Measurements from ENCODE around the gene RAD9A. TPM values are rescaled to one million over a fixed set of nuclear protein-coding genes. Genes with fewer than 3 reads are reported as not detected.
A peak's percentile ranks its signal among the peaks of the same experiment; 100 is the strongest.

RAD9A gene
- total and polyA plus RNA-seq, 2 of the 4 experiments (the other 2 are of a cell fraction): 2.0 to 10.3 TPM

GRCh38 chr11:67345247-67345919, 46.4 kb upstream of the RAD9A start:
- H2BK120ac ChIP-seq (ENCODE audit: low read depth, low read length): no peak overlapping the region
- no peaks in the 10 kb centered on the region for H3K36me3 ChIP-seq (ENCODE audit: control insufficient read depth, insufficient read depth, low read length)
- DNase-seq (no peak), ATAC-seq (ENCODE audit: low read depth) (peak; percentile 24)
- POLR2A ChIA-PET (ENCODE audit: unreplicated experiment): no interaction called here
- H4K20me1 ChIP-seq (ENCODE audit: insufficient read depth, low read length): no peaks in the 10 kb centered on the region; the same call in 1 of the 2 replicates
- H3K9me1 ChIP-seq (ENCODE audit: insufficient read depth, low read length): no peaks in the 10 kb centered on the region
- H2AK5ac ChIP-seq (ENCODE audit: low read depth, low read length): no peak overlapping the region
- H4K91ac ChIP-seq (ENCODE audit: insufficient read depth, low read depth, low read length): no peak overlapping the region
- H4K8ac ChIP-seq (ENCODE audit: low read depth in 2 of 2, low read length in 2 of 2): no peak overlapping the region
- no peaks in the 10 kb centered on the region for H3K79me1 ChIP-seq (ENCODE audit: low read depth in 1 of 2, low read length in 2 of 2)
- no peak overlapping the region for H3K18ac ChIP-seq (ENCODE audit: low read depth, low read length)
- H3K14ac ChIP-seq (replicated peaks; ENCODE audit: low read depth, low read length): no peak overlapping the region
- in situ Hi-C loops (cut with MboI; ENCODE audit: low sequenced_read_pairs): no loop called here
- dilution Hi-C loops (cut with HindIII; ENCODE audit: low sequenced_read_pairs, unreplicated experiment): no loop called here
- H3K4me2 ChIP-seq (ENCODE audit: low read depth, low read length): no peak overlapping the region
- no TSS peak for BruUV-seq (replicated peaks)
- no peak overlapping the region for H2BK15ac ChIP-seq (ENCODE audit: low read depth, low read length)
- H3K4me1 ChIP-seq (ENCODE audit: control insufficient read depth, insufficient read depth, low read length): peaks cover 2% of the 10 kb centered on the region
- no peak overlapping the region for H2AK9ac ChIP-seq (replicated peaks; ENCODE audit: low read depth, low read length, poor library complexity)
- no peak overlapping the region for H3K4me3 ChIP-seq (ENCODE audit: insufficient read depth, low read depth, low read length)
- H2BK20ac ChIP-seq (ENCODE audit: low read depth, low read length): no peak overlapping the region
- intact Hi-C loops (cut with micrococcal nuclease): no loop called here
- no peak overlapping the region for H3K56ac ChIP-seq (ENCODE audit: extremely low read depth, insufficient read depth, low read length)
- no peak overlapping the region for H2BK5ac ChIP-seq (ENCODE audit: low read depth, low read length, poor library complexity, severe bottlenecking)
- TF ChIP-seq CEBPB (IDR thresholded peaks at IDR 0.05; ENCODE audit: low read depth, low read length): no peak
- TF ChIP-seq MAZ (IDR thresholded peaks at IDR 0.05; ENCODE audit: borderline replicate concordance, low read depth, low read length): no peak
- TF ChIP-seq, protein P1, sequence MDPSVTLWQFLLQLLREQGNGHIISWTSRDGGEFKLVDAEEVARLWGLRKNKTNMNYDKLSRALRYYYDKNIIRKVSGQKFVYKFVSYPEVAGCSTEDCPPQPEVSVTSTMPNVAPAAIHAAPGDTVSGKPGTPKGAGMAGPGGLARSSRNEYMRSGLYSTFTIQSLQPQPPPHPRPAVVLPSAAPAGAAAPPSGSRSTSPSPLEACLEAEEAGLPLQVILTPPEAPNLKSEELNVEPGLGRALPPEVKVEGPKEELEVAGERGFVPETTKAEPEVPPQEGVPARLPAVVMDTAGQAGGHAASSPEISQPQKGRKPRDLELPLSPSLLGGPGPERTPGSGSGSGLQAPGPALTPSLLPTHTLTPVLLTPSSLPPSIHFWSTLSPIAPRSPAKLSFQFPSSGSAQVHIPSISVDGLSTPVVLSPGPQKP (IDR thresholded peaks at IDR 0.05; ENCODE audit: borderline replicate concordance, low read depth, low read length): no peak
- no peak for TF ChIP-seq USF2 (IDR thresholded peaks at IDR 0.05; ENCODE audit: low read depth, low read length)
- TF ChIP-seq FOS (IDR thresholded peaks at IDR 0.05; ENCODE audit: low read depth, low read length): no peak
- no peak for TF ChIP-seq RFX5 (IDR thresholded peaks at IDR 0.05; ENCODE audit: low read depth, low read length)
- no peak for TF ChIP-seq RCOR1 (IDR thresholded peaks at IDR 0.05; ENCODE audit: insufficient replicate concordance, low read length)
- TF ChIP-seq, protein P2, sequence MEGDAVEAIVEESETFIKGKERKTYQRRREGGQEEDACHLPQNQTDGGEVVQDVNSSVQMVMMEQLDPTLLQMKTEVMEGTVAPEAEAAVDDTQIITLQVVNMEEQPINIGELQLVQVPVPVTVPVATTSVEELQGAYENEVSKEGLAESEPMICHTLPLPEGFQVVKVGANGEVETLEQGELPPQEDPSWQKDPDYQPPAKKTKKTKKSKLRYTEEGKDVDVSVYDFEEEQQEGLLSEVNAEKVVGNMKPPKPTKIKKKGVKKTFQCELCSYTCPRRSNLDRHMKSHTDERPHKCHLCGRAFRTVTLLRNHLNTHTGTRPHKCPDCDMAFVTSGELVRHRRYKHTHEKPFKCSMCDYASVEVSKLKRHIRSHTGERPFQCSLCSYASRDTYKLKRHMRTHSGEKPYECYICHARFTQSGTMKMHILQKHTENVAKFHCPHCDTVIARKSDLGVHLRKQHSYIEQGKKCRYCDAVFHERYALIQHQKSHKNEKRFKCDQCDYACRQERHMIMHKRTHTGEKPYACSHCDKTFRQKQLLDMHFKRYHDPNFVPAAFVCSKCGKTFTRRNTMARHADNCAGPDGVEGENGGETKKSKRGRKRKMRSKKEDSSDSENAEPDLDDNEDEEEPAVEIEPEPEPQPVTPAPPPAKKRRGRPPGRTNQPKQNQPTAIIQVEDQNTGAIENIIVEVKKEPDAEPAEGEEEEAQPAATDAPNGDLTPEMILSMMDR (conservative IDR thresholded peaks at IDR 0.05; ENCODE audit: low read depth, low read length): no peak
- TF ChIP-seq RAD21 (IDR thresholded peaks at IDR 0.05; ENCODE audit: low read length): no peak
- TF ChIP-seq CHD1 (IDR thresholded peaks at IDR 0.05; ENCODE audit: low read depth, low read length): no peak
- no peak for TF ChIP-seq POLR2A (IDR thresholded peaks at IDR 0.05; ENCODE audit: low read depth, low read length)
- TF ChIP-seq MAFK (IDR thresholded peaks at IDR 0.05; ENCODE audit: low read depth, low read length): no peak
- no peak for TF ChIP-seq MXI1 (IDR thresholded peaks at IDR 0.05; ENCODE audit: borderline replicate concordance, low read depth, low read length)
- H3K9ac ChIP-seq (ENCODE audit: low read depth, low read length): no peak overlapping the region
- no peak overlapping the region for H2AFZ ChIP-seq (replicated peaks; ENCODE audit: low read length, poor library complexity)
- WGBS, 2 experiments (ENCODE audit: extremely low coverage in 2 of 2, insufficient read length in 1 of 2): 60% methylated on average over 2 of the region's 8 CpGs; no CpG with 5 or more reads in 1 of the 2 experiments
- H3K27ac ChIP-seq (ENCODE audit: insufficient read depth, low read length): no peak overlapping the region
- H3K9me3 ChIP-seq (ENCODE audit: control insufficient read depth, insufficient read depth, low read length): peaks cover 2% of the 10 kb centered on the region; the same call in 1 of the 2 replicates
- H3K4ac ChIP-seq (ENCODE audit: low read depth, low read length): no peak overlapping the region
- no peak overlapping the region for H4K5ac ChIP-seq (ENCODE audit: low read depth, low read length)
- H3K27me3 ChIP-seq (ENCODE audit: control insufficient read depth, insufficient read depth, low read length): no peaks in the 10 kb centered on the region
- CTCF ChIA-PET: interaction anchor here (0.7 to 1.6 kb wide), 8 partner anchors 10 to 36 kb away, joined by 3 to 14 read pairs (median 4); no protein-coding TSS in a partner anchor
- no peak overlapping the region for H3K23ac ChIP-seq (ENCODE audit: low read depth, low read length)
